A549 (cell line): ENCODE data around the gene BCR.

Experiments used
- CBX2 ChIP-seq: fragments of 200-600 bp; sonication (generic); IDR thresholded peaks from 2 replicates; pipeline ENCODE4 v1.6.1; 2016; ENCODE audit warnings: low read depth, mild to moderate bottlenecking, borderline replicate concordance
- CEBPB ChIP-seq, 2 experiments: fragments of >200 bp in 1 of 2; sonication (Bioruptor Twin) in 1 of 2; formaldehyde crosslinking in 1 of 2; IDR thresholded peaks; 2 replicates each; pipeline ENCODE4 v1.6.1; 2012 to 2016
- CHD2 ChIP-seq: fragments of 150-350 bp; IDR thresholded peaks from 2 replicates; pipeline ENCODE4 v1.6.1; 2014; ENCODE audit warnings: low read length; ENCODE audit not compliant: partially characterized antibody
- CTCF ChIP-seq: fragments of >200 bp; sonication (Bioruptor Twin); formaldehyde crosslinking; IDR thresholded peaks from 3 replicates; pipeline ENCODE4 v1.5.1; 2016
- FOXS1 ChIP-seq: fragments of 250-450 bp; sonication (Bioruptor Pico); IDR thresholded peaks from 2 replicates; pipeline ENCODE4 v1.5.0; 2020; ENCODE audit warnings: mild to moderate bottlenecking, moderate library complexity
- HDAC2 ChIP-seq: fragments of 200-600 bp; sonication (generic); IDR thresholded peaks from 2 replicates; pipeline ENCODE4 v1.6.1; 2016
- KDM5A ChIP-seq: fragments of 200-600 bp; sonication (generic); IDR thresholded peaks from 2 replicates; pipeline ENCODE4 v1.6.1; 2016; ENCODE audit warnings: antibody characterized with exemption, mild to moderate bottlenecking
- MAX ChIP-seq: IDR thresholded peaks from 2 replicates; pipeline ENCODE4 v1.6.1; 2012
- POLR2A ChIP-seq: IDR thresholded peaks from 2 replicates; pipeline ENCODE4 v1.6.1; 2012; ENCODE audit warnings: mild to moderate bottlenecking, low read length
- RAD21 ChIP-seq, 2 experiments: fragments of >200 bp in 1 of 2; sonication (Bioruptor Twin) in 1 of 2; formaldehyde crosslinking in 1 of 2; IDR thresholded peaks in 1 of 2; conservative IDR thresholded peaks in 1 of 2; 2 replicates in 1 of 2; 3 replicates in 1 of 2; pipeline ENCODE4 v1.6.1; 2012 to 2018; ENCODE audit warnings: inconsistent platforms in 1 of 2
- SMC3 ChIP-seq: fragments of >200 bp; sonication (Bioruptor Twin); formaldehyde crosslinking; IDR thresholded peaks from 3 replicates; pipeline ENCODE4 v1.6.1; 2018; ENCODE audit warnings: inconsistent platforms
- ZNF302 ChIP-seq: fragments of 250-450 bp; sonication (Bioruptor Pico); IDR thresholded peaks from 2 replicates; pipeline ENCODE4 v1.9.0; 2021; ENCODE audit warnings: inconsistent platforms, mild to moderate bottlenecking, moderate library complexity
- TF ChIP-seq, protein P1 (sequence below): fragments of 200-600 bp; sonication (generic); IDR thresholded peaks from 2 replicates; pipeline ENCODE4 v1.6.1; 2016; ENCODE audit warnings: antibody characterized with exemption, mild to moderate bottlenecking, moderate library complexity

DNA sequence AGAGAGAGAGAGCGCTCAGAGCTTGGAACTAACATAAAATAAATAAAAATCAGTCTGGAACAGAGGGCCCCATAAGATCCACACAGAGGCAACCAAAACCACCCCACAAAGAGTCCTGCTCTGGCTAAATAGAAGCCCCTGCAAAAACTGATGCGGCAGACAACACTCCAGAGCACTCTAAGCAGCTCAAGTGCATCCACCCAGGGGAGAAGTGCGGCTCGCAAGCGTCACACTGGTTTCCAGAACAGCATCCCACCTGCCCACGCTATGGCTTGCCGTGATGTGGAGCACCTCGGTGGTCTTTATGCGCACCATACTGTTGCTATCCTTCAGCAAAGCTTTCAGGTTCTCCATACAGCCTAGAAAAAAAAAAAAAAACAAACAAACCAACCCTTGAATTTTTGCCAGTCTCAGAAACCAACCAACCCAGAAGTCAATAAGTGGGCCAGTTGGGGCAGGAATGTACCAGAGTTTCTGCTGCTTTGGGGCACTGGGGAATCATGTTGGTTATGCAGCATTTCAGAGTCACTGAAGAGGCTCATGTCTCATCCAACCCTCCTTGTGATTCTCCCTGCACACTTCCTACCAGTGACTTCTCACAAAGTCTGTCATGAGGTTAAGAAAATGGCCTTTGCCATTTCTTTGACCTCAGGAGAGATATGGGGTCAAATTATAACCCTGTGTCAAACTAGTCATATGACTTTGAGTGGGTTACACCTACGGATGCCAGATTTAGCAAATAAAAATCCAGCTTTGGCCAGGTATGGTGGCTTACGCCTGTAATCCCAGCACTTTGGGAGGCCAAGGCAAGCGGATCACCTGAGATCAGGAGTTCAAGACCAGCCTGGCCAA is 41.5 kb upstream of the BCR start:
- TF ChIP-seq CTCF (no peak), SMC3 (no peak), CHD2 (no peak), CEBPB (IDR thresholded peaks at IDR 0.05) (no peak), CBX2 (no peak), MAX (no peak), HDAC2 (no peak), FOXS1 (CRISPR knock-in tag) (no peak), KDM5A (no peak), POLR2A (no peak), RAD21 (conservative IDR thresholded peaks at IDR 0.05 in 1 of 2, IDR thresholded peaks at IDR 0.05 in 1 of 2) (no peak), ZNF302 (CRISPR knock-in tag) (no peak)
- TF ChIP-seq, protein P1, sequence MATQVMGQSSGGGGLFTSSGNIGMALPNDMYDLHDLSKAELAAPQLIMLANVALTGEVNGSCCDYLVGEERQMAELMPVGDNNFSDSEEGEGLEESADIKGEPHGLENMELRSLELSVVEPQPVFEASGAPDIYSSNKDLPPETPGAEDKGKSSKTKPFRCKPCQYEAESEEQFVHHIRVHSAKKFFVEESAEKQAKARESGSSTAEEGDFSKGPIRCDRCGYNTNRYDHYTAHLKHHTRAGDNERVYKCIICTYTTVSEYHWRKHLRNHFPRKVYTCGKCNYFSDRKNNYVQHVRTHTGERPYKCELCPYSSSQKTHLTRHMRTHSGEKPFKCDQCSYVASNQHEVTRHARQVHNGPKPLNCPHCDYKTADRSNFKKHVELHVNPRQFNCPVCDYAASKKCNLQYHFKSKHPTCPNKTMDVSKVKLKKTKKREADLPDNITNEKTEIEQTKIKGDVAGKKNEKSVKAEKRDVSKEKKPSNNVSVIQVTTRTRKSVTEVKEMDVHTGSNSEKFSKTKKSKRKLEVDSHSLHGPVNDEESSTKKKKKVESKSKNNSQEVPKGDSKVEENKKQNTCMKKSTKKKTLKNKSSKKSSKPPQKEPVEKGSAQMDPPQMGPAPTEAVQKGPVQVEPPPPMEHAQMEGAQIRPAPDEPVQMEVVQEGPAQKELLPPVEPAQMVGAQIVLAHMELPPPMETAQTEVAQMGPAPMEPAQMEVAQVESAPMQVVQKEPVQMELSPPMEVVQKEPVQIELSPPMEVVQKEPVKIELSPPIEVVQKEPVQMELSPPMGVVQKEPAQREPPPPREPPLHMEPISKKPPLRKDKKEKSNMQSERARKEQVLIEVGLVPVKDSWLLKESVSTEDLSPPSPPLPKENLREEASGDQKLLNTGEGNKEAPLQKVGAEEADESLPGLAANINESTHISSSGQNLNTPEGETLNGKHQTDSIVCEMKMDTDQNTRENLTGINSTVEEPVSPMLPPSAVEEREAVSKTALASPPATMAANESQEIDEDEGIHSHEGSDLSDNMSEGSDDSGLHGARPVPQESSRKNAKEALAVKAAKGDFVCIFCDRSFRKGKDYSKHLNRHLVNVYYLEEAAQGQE, result no peak
